Inferior parietal cortex (tissue), 1 donor: ENCODE data around the gene EHD1.

Experiments
- DNase-seq: peaks from one replicate; pipeline ENCODE4 v3.0.0-alpha.2; 2016; ENCODE audit errors: extremely low spot score

The EHD1 gene

GRCh38 chr11:64909653-64910343, 31.4 kb upstream of the EHD1 start:
- no peak for DNase-seq

GRCh38 chr11:64908766-64909165, 30.3 kb upstream of the EHD1 start:
- no peak for DNase-seq

- no peak for DNase-seq
These were observed 27.9 kb upstream of the EHD1 start for GRCh38 chr11:64906314-64906635.

GRCh38 chr11:64905516-64906313, 27.3 kb upstream of the EHD1 start:
- no peak for DNase-seq

- DNase-seq: no peak
These were observed 24.9 kb upstream of the EHD1 start for GRCh38 chr11:64903291-64903833.

- DNase-seq: no peak
These were observed 23.9 kb upstream of the EHD1 start for GRCh38 chr11:64902102-64902900.

- DNase-seq: no peak
These were observed 22.4 kb upstream of the EHD1 start for GRCh38 chr11:64900774-64901173.

GRCh38 chr11:64900263-64900678, 21.9 kb upstream of the EHD1 start:
- DNase-seq: no peak

- DNase-seq: no peak
These were observed 20.1 kb upstream of the EHD1 start for GRCh38 chr11:64898541-64898940.

- DNase-seq: no peak
These were observed 19.6 kb upstream of the EHD1 start for GRCh38 chr11:64898076-64898445.

GRCh38 chr11:64897381-64898075, 19.1 kb upstream of the EHD1 start:
- no peak for DNase-seq

GRCh38 chr11:64896448-64897022, 18.1 kb upstream of the EHD1 start:
- no peak for DNase-seq

GRCh38 chr11:64894812-64895452, 16.5 kb upstream of the EHD1 start:
- no peak for DNase-seq

GRCh38 chr11:64894070-64894811, 15.8 kb upstream of the EHD1 start:
- DNase-seq: peak; percentile 64

- no peak for DNase-seq
These were observed 15.0 kb upstream of the EHD1 start for GRCh38 chr11:64893194-64894069.

GRCh38 chr11:64892838-64893193, 14.4 kb upstream of the EHD1 start:
- no peak for DNase-seq

GRCh38 chr11:64892411-64892831, 14.0 kb upstream of the EHD1 start:
- no peak for DNase-seq

- DNase-seq: no peak
These were observed 13.5 kb upstream of the EHD1 start for GRCh38 chr11:64891880-64892279.

GRCh38 chr11:64891215-64891848, 12.9 kb upstream of the EHD1 start:
- no peak for DNase-seq
